NCI-H446 treated with DMSO at 0.1 percent for 48 hours (cell line): ENCODE data around the gene PCGF1.

Experiments used
- DNase-seq: peaks from one replicate; lab custom pipeline; 2025; lab: John Stamatoyannopoulos, UW

Gene PCGF1

GRCh38 chr2:74515271-74515980, 7.9 kb upstream of the PCGF1 start:
- DNase-seq = no peak

- no peak for DNase-seq
Measured at GRCh38 chr2:74514368-74515270, 7.1 kb upstream of the PCGF1 start, which contains the start of gene TLX2. TLX2 (plus strand) TSS chr2:74514450; CDS start chr2:74514807, 357 bp downstream.

GRCh38 chr2:74513605-74514367, 6.3 kb upstream of the PCGF1 start:
- DNase-seq = no peak

- no peak for DNase-seq
Measured at GRCh38 chr2:74512744-74513604, 5.5 kb upstream of the PCGF1 start.

GRCh38 chr2:74511104-74511989, 3.9 kb upstream of the PCGF1 start:
- peak; percentile 1 for DNase-seq

- no peak for DNase-seq
Measured at GRCh38 chr2:74510272-74510671, 2.8 kb upstream of the PCGF1 start.

GRCh38 chr2:74507926-74508520, 528 bp upstream of the PCGF1 start:
- peak; percentile 16 for DNase-seq

GRCh38 chr2:74505448-74506246, 1.8 kb downstream of the PCGF1 start:
- DNase-seq = no peak

- no peak for DNase-seq
Measured at GRCh38 chr2:74504591-74504990, 2.9 kb downstream of the PCGF1 start.

- no peak for DNase-seq
Measured at GRCh38 chr2:74503506-74504475, 3.7 kb downstream of the PCGF1 start.

GRCh38 chr2:74502720-74503505, 4.6 kb downstream of the PCGF1 start:
- DNase-seq = no peak

GRCh38 chr2:74502147-74502719, 5.3 kb downstream of the PCGF1 start:
- DNase-seq = no peak

- no peak for DNase-seq
Measured at GRCh38 chr2:74501335-74502071, 6.0 kb downstream of the PCGF1 start.

- DNase-seq = no peak
Measured at GRCh38 chr2:74500578-74500946, 6.9 kb downstream of the PCGF1 start.

GRCh38 chr2:74499940-74500577, 7.4 kb downstream of the PCGF1 start:
- no peak for DNase-seq
